GM19351 (cell line): ENCODE measurements around the gene ATP9A.
"Not testable (repeated sequence)": the region's sequence is repeated elsewhere in the genome, so short reads cannot be mapped to it uniquely, and the experiment has no call there.

Experiments
- ATAC-seq: cut with Tn5 transposase; IDR thresholded peaks from one replicate; pipeline ENCODE4 v1.9.1; 2021; ENCODE audit warnings: mild to moderate bottlenecking, moderate library complexity; ENCODE audit not compliant: unreplicated experiment

ATP9A gene

DNA sequence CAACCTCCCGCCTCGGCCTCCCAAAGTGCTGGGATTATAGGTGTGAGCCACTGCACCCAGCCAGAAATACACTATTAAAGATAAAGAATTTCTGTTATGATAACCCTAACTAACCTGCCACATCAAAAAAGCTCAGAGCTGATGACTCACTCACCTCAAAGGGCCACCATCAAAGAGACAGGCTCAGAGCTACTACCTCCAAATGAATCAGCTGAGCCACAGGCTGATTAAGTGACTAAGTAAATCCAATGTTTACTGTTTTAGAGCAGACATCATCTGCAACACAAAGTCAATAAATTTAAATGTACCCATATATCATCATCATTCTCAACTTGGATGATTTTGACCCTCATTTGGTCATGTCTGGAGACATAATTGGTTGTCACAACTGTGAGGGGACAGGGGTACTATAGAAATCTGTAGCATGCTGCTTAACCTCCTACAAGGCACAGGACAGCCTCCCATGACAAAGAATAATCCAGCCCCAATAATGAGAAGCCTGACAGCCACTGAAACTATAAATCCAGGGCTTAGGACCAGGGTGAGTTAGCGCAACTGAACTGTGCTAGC, 106.5 kb downstream of the ATP9A start:
- peak; percentile 63 for ATAC-seq

DNA sequence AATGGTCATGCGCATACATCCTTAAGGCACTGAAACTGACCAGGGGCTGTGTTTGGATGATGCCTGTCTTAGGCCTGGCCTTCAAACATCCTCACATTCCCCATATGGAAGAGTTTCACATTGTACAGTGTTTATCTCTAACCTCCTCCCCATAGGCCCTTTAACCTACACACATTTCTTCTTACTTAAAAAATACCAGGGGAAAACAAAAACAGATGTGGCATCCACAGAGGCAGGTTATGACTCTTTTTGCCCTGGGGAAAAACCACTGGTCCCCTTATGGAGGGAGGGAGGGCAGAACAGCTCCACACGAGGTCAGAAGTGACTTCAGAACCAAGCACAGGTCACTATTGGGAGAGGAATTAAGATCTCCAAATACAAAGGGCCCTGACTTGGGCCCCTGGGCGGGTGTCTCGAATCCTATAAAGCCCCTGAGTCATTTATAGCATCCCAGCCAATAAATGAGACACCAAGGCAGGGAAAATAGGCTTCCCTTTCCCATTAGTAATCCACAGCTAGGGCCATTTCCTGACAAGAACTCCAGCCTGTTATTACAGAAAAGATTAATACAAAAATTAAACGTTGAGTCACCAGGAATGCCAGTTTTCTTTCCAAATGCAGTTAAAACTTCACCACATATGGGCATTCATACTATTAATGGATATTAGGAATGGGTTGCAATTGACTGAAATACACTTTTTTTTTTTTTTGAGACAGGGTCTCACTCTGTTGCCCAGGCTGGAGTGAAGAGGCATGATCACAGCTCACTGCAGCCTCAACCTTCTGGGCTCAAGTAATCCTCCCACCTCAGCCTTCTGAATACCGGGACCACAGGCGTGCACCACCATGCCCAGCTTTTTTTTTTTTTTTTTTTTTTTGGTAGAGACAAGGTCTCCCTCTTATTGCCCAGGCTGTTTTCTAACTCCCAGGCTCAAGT, 107.2 kb downstream of the ATP9A start:
- ATAC-seq, result no peak

DNA sequence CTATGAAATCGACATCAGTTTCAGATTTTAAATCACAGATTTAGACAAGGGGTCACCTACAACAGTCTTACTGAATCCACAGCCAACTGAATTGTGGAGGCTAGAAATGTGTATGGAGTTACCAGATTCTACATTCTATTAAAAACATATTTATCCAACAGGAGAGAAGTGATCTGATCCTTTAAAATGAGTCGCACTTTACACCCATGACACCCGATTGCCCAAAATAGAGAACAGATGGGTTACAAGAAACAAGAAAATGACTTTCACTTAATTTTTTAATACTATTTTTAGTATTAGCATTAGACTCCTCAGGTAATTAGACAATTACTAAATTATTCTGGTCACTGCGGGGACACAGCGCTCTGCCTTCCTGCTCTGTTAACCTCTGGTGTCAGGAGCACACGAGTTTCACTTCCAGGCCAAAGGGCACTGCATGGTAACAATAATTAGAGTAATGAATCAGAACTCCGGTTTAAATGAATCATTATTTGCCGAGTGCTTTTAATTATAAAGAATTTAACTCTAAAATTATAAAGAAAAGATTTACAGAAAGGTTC, 108.6 kb downstream of the ATP9A start:
- no peak for ATAC-seq

DNA sequence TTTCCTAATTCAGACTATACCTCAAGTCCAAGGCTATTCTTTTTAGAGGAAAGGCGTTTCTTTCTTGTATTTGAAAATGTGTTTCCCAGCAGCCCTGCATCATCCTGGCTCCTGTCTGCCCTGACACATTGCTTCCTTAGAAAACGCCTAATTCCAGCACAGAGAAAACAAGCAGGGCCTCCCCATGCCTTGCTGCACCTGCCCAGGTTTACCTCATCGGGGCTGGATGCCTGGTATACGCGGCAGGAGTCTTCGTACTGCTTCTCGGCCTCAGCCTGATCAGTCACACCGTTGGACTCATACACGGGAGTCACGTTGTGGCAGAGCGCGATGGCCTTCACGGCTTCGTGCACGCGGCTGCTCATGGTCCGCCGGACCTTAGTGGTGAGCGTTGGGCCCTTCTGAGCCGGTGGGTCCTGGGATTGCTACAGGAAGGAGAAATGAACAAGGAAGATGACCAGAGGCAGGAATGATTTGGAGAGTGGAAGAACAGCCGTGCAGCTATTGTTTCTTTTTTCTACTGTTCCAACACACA, 111.4 kb downstream of the ATP9A start:
- ATAC-seq, result no peak

DNA sequence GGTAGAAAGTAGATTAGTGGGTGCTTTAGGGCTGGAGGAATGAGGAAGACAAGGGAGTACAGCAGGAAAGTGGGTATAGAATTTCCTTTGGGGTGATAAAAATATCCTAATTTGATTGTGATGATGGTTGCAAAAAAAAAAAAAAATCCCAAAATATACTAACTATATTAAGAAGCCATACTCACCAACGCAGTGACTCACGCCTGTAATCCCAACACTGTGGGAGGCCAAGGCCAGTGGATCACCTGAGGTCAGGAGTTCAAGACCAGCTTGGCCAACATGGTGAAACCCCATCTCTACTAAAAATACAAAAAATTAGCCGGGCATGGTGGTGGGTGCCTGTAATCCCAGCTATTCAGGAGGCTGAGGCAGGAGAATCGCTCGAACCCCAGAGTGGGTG, 112.1 kb downstream of the ATP9A start:
- ATAC-seq, result not testable (repeated sequence)

DNA sequence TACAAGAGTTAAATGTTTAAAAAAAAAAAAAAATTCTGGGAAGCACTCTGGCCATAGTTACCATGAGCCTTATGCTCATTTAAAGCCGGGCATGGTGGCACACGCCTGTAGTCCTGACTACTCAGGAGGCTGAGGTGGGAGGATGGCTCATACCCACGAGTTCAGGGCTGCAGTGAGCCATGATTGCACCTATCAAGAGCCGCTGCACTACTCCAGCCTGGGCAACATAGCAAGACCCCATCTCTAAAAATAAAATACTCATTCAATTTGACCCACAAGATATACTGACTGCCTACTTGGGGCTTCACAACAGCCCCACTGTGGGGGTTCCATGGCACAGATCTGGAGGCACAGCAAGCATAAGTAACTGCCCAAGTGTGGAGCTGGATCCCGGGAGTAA, 113.7 kb downstream of the ATP9A start:
- no peak for ATAC-seq

DNA sequence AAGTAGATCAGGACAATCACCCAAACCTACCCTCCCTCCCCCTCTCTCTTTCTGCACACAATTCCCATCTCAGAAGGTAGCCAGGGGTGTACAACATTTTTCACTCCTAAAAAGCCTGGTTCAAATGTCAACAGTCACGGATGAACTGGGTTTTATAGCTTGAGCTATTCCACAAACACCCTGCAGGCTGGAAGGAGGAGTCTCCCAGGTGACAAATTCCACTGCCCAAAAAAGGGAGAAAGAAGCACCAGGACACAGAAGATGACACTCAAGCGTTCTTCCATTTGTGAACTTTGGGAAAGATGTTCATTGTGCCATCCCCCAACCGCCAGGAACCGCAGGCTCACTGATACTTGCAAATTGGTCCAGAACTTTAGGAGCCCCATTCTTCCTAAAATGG, 114.1 kb downstream of the ATP9A start:
- no peak for ATAC-seq

DNA sequence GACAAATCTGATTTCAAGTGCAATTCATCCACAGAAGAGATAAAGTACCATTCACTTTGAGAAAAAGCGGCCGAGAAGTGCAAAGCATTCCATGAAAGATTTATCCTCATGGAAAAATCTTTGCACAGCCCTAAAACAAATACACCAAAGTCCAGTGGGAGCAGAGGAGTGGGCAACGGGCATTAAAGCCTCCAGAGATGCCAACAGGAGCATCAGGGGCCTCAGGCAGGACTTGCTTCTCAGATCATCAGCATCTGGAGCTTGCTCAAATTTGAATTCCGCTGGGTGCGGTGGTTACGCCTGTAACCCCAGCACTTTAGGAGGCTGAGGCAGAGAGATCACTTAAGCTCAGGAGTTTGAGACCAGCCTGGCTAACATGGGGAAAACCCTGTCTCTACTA, 115.0 kb downstream of the ATP9A start:
- ATAC-seq, result no peak

DNA sequence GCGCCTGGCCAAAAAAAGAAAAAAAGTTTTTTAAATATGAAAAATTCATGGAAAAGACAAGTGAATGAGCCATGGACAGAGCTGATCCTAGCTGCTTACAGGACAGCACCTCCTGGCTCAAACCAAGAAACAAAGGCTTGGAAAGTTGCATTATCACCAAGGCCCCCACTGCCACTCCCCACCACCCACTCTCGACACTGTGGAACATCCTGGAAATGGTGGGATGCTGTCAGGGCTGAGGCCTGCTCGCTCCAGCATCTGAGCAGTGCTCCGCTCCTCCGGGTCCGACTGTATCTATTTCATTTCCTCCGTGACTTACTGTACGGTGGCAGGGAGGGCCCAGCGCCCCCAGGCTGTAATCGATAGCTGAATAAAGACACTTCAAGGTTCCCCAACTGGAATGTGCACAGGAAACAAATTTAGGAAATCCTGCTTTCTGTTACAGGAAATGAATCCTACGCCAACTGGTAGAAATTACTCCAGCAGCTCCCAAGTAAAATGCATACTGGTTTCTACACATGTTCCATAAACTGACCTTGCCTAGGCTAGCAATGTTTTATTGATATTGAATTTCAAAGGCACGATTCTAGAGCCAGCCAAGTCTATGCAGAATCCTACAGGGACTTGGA, 116.2 kb downstream of the ATP9A start:
- ATAC-seq, result no peak

DNA sequence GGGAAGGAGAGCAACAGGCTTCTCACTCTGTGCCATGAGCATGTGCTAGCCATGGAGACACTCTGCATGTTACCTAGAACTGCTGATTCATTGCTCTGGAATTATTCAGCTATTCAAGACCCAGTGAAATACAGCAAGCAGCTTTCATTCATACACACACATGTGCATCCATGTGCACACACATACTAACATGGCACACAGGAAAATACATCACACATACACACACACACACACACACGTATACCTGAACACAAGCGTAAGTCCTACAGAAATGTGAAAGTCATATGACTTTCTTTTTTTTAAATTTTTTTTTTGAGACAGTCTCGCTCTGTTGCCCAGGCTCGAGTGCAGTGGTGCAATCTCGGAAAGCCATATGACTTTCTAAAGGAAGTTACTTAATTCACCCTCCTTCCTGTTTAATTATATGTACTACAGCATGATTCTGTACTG, 117.5 kb downstream of the ATP9A start:
- ATAC-seq, result peak; percentile 77

DNA sequence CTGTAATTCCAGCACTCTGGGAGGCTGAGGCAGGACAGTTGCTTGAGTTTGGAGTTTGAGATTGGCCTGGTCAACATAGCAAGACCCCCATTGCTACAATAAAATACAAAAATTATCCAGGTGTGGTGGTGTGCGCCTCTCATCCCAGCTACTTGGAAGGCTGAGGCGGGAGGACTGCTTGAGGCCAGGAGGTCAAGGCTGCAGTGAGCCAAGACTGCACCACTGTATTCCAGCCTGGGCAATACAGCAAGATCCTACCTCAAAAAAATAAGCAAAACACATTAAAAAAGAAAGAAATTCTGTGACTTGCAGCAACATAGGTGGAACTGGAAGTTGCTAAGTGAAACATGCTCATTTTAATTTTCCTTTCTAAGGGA, 119.6 kb downstream of the ATP9A start:
- no peak for ATAC-seq

DNA sequence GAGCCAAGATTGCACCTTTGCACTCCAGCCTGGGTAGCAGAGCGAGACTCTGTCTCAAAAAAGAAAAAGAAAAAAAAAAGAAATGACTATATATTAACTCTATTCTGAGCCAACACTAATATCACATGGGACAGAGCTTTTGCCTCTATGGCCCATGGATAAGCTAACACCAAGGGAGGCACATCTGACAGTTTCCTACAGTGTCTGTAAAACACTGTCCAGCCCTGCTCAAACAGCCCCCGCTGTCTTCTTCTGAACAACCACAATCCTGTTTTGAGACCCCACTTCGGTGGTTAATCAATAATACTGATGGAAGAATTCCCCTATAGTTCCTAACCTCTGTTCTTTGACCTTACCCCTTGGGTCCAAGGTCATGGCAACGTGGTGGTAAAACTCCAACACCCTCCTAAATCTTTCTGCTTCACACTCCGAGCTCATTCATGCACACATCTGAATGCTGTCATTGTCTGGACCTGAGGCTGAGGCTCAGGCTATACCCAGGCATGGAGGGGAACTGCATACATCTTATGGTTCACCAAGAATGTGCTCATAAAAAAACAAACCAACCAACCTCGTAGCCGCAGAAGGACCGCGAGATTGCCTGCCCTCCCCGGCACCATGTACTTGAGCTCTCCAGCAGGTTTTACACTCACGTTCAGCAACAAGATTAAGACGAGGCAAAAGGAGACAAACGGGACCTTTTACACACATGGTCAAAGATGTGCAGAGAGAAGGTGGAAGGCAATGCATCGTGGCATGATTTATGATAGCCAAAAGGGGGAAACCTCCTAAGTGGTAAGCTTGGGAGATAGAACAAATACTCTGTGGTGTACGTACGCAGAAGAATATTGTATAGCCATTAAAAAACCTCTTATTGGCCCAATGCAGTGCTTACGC, 120.3 kb downstream of the ATP9A start:
- ATAC-seq, result no peak

DNA sequence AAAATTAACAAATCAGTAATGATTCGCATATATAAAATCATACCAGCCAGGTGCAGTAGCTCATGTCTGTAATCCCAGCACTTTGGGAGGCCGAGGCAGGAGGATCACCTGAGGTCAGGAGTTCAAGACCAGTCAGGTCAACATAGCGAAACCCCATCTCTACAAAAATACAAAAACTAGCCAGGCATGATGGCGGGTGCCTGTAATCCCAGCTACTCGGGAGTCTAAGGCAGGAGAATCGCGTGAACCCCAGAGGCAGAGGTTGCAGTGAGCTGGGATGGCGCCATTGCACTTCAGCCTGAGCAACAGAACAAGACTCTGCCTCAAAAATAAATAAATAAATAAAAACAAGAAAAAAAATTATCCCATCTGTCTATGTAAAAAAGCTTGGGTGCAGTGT, 124.4 kb downstream of the ATP9A start:
- ATAC-seq, result not testable (repeated sequence)

DNA sequence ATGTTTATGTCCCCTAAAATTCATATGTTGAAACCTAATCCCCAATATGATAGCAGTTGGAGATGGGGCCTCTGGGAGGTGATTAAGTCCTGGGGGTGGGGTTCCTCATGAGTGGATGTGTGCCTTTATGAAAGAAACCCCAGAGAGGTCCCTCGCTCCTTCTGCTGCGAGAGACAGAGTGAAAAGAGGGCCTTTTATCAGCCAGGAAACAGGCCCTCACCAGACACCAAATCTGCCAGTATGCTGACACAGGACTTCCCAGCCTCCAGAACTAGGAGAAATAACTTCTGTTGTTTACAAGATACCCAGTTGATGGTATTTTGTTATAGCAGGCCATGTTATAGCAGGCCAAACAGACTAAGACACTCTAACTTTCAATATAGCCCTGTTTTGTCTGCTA, 124.8 kb downstream of the ATP9A start:
- no peak for ATAC-seq

DNA sequence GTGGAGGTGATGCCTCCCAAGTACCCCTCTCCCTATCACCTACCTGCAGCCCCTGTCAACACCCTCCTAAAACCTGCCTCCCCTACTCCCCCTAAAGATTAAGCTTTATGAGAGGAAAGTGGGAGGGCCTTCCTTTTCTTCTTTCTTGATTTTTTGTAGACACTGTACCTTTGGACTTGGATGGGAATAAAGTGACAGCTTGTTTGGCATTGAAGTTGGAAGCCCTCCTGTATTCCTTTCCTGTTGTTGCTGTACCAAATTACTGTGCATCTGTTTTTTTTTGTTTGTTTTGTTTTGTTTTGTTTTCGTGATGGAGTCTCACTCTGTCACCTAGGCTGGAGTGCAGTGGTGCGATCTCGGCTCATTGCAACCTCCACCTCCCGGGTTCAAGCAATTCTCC, 126.3 kb downstream of the ATP9A start:
- ATAC-seq, result no peak

DNA sequence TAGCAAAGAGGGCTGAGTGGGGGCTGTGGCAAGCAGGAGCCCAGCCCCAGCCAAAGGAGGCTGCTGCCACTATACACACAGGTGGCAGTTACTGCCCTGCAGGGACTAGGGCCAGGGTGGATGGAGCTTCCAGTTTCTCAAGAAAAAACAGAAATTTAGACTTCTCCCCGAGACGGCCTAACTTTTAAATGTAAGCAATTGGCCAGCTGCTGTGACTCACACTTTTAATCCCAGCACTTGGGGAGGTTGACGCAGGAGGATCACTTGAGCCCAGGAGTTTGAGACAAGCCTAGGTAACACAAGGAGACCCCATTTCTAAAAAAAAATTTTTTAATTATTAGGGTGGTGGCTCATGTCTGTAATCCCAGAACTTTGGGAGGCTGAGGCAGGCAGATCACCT, 127.4 kb downstream of the ATP9A start:
- no peak for ATAC-seq

DNA sequence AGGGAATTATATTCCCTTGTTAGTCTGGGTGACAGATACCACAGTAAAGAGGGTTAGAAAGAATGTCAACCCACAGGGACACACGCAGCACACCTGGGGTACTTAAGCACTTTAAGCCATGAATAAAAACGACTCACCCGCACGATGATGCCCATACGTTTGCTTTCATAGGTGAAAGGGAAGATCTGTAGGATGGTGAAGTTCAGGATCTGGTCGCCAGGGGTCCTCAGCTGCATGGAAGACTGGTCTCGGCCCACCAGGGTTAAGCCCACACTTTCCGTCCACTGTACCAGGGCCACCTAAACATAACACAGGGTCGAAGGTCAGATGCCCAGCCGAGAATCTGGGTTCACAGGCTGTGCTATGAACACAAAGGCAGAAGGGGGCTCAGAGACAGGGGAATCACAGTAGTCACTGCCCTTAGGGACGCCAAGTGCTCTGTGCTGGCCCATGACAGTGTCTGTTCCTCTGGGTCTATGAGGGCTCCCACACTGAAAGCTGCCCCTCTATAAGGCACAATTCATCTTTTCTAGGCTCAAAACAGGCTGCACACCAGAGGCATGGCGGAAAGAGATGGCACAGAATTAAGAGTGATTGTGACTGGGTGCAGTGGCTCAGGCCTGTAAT, 128.9 kb downstream of the ATP9A start:
- ATAC-seq, result peak; percentile 88

DNA sequence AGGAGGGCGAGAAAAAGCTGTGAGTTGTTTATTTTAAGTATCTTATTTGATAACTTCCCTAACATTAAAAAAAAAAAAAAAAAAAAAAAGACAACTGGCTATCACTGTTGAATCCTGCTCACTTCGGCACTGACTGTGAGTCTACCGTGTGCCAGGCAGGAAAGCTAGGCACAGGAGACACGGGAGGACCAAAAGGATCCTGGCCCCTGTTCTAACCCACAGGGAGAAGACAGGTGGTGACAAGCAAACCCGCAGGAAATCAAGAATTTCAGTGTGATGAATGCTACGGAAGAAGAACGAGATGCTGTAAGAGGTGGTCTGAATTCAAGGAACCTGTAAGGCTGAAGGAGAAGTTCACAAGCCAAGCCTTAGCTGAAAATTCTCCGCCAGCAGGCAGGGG, 130.9 kb downstream of the ATP9A start:
- ATAC-seq, result no peak

DNA sequence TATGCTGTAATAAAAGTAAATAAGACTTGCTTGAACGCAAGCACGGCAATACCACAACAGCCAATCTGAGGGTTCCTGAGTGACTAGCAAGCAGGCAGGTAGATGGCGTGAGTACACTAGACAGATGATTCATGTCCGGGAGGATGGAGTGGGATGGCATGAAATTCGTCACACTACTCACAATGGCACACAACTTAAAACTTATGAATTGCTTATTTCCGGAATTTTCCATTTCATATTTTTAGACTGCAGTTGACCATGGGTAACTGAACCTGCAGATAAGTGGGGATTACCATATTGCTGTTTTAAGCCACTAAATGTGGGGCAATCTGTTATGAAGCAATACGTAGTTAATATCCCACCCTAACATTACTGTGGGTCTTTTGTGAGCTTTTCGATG, 132.1 kb downstream of the ATP9A start:
- no peak for ATAC-seq

DNA sequence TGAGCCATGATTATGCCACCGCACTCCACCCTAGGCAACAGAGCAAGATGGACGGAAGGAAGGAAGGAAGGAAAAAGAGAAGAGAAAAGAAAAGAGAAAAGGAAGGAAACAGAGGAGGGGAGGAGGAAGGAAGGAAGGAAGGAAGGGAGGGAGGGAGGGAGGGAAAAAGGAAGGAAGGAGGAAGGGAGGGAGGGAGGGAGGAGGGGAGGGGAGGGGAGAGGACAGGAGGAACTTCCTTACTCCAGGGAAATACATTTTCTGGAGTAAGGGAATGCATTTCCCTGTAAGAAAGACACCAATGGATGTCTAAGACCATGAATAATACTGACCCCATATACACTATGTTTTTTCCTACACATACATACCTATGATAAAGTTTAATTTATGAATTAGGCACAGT, 132.5 kb downstream of the ATP9A start:
- ATAC-seq, result no peak
